Measurements from ENCODE around the gene VPS8.

GRCh38 chr3:184807549-184807948 is 4.4 kb upstream of the VPS8 start:
- TF ChIP-seq CTCF (IDR thresholded peaks at IDR 0.05) (no peak), EP300 (IDR thresholded peaks at IDR 0.05) (no peak), POLR2A (IDR thresholded peaks at IDR 0.05) (no peak)
